ENCODE measurements around the gene LONP1. TPM values are rescaled to one million over a fixed set of nuclear protein-coding genes. Genes with fewer than 3 reads are reported as not detected.

The LONP1 gene
- total RNA-seq, 2 experiments from 2014 or later = 324 to 342 TPM

- no peak for DNase-seq
- no peak overlapping the region for H3K27ac Mint-ChIP-seq
- ChIA-PET CTCF (interaction anchor here (1.4 to 2.2 kb wide), 3 partner anchors 9 to 13 kb away, joined by 5 to 11 read pairs (median 6); no protein-coding TSS in a partner anchor), POLR2A (interaction anchor here (0.6 to 20.6 kb wide), 3 partner anchors 8 to 198 kb away, joined by 3 to 516 read pairs (median 14); partner anchors contain the start of genes CATSPERD, LONP1 and RPL36)
- intact Hi-C loops (cut with micrococcal nuclease) = loop anchor here (10.0 kb wide), 1 partner anchor 96 kb away; the partner anchor contains the start of gene DUS3L
- no peaks in the 10 kb centered on the region for H3K27me3 Mint-ChIP-seq
- peaks cover 51% of the 10 kb centered on the region for H3K36me3 Mint-ChIP-seq (ENCODE audit: low read depth)
- no peak for TF ChIP-seq CTCF (IDR thresholded peaks at IDR 0.05)
- no peak for ATAC-seq
- peaks cover 2% of the 10 kb centered on the region for H3K4me1 Mint-ChIP-seq (ENCODE audit: low read depth)
- no peaks in the 10 kb centered on the region for H3K9me3 Mint-ChIP-seq
- no peak overlapping the region for H3K4me3 Mint-ChIP-seq
Observed at GRCh38 chr19:5698635-5699422, 21.1 kb downstream of the LONP1 start.

- Mint-ChIP-seq H3K9me3 (no peaks in the 10 kb centered on the region), H3K4me3 (no peak overlapping the region), H3K27me3 (no peaks in the 10 kb centered on the region), H3K36me3 (ENCODE audit: low read depth) (peaks cover 48% of the 10 kb centered on the region), H3K27ac (no peak overlapping the region), H3K4me1 (ENCODE audit: low read depth) (peaks cover 2% of the 10 kb centered on the region)
- intact Hi-C loops (cut with micrococcal nuclease) = loop anchor here (10.0 kb wide), 1 partner anchor 97 kb away; the partner anchor contains the start of gene DUS3L
- ATAC-seq (no peak), DNase-seq (no peak)
- ChIA-PET POLR2A (interaction anchor here (0.6 to 20.6 kb wide), 3 partner anchors 7 to 199 kb away, joined by 3 to 516 read pairs (median 14); partner anchors contain the start of genes CATSPERD, LONP1 and RPL36), CTCF (no interaction called here)
- no peak for TF ChIP-seq CTCF (IDR thresholded peaks at IDR 0.05)
Observed at GRCh38 chr19:5697890-5698634, 21.9 kb downstream of the LONP1 start.

GRCh38 chr19:5697022-5697889, 22.7 kb downstream of the LONP1 start:
- no peaks in the 10 kb centered on the region for H3K9me3 Mint-ChIP-seq
- H3K4me1 Mint-ChIP-seq (ENCODE audit: low read depth) = peaks cover 7% of the 10 kb centered on the region
- TF ChIP-seq CTCF (IDR thresholded peaks at IDR 0.05) = no peak
- ATAC-seq (no peak), DNase-seq (no peak)
- H3K27me3 Mint-ChIP-seq = no peaks in the 10 kb centered on the region
- H3K36me3 Mint-ChIP-seq (ENCODE audit: low read depth) = peaks cover 53% of the 10 kb centered on the region
- POLR2A ChIA-PET = interaction anchor here (1.1 to 20.6 kb wide), 2 partner anchors 15 to 206 kb away, joined by 3 to 516 read pairs; partner anchors contain the start of genes CATSPERD, LONP1 and NDUFA11
- no peak overlapping the region for H3K4me3 Mint-ChIP-seq
- intact Hi-C loops (cut with micrococcal nuclease) = loop anchor here (10.0 kb wide), 1 partner anchor 98 kb away; the partner anchor contains the start of gene DUS3L
- H3K27ac Mint-ChIP-seq = peak overlapping the region; percentile 34
- CTCF ChIA-PET = no interaction called here

DNA sequence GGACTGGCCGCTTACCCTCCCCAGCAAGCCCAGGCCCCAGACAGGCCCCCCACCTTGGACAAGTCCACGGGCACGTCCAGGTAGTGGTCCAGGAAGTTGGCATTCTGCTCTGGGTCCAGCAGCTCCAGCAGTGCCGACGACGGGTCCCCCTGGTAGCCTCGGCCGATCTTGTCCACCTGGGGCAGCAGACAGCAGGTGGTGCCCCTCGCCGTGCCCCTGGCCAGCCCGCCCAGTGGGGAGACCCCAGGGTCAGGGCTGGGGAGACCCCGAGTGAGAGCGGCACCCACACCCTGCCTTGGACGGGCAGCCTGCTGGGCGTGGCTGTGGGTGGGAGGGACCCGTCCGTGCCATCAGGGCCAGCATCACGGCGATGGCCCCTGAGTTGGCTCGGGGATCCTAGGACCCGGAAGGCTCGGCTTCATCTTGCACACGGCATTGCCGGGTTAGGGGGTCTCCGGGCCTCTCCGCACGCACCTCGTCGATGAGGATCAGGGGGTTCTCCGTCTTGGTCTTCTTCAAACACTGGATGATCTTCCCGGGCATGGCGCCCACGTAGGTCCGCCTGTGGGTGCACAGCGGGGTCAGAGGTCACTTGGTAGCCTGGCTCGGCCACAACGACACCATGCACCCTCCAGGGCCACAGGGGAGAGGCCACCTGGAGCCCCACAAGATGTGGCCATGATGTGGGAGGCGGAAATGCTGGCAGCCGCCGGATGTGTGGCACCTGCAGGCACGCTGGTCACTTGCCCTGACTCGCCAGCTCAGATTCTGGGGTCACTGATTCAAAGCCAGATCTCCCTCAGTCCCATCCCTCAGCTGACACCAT, 23.5 kb downstream of the LONP1 start:
- no peak overlapping the region for H3K4me3 Mint-ChIP-seq
- intact Hi-C loops (cut with micrococcal nuclease) = loop anchor here (10.0 kb wide), 1 partner anchor 98 kb away; the partner anchor contains the start of gene DUS3L

More for the DNA sequence above, 23.5 kb downstream of the LONP1 start:
- ChIA-PET CTCF (no interaction called here), POLR2A (interaction anchor here (1.1 to 20.6 kb wide), 2 partner anchors 16 to 207 kb away, joined by 3 to 516 read pairs; partner anchors contain the start of genes CATSPERD, LONP1 and NDUFA11)
- Mint-ChIP-seq H3K27ac (no peak overlapping the region), H3K4me1 (ENCODE audit: low read depth) (peaks cover 7% of the 10 kb centered on the region), H3K9me3 (no peaks in the 10 kb centered on the region), H3K36me3 (ENCODE audit: low read depth) (peaks cover 57% of the 10 kb centered on the region), H3K27me3 (no peaks in the 10 kb centered on the region)
- DNase-seq (no peak), ATAC-seq (no peak)
- no peak for TF ChIP-seq CTCF (IDR thresholded peaks at IDR 0.05)

Measured in activated CD8-positive, alpha-beta T cell treated with anti-CD3 and anti-CD28 coated beads for 36 hours (primary cell).